ENCODE measurements around the gene MYO3A.

MYO3A gene

DNA sequence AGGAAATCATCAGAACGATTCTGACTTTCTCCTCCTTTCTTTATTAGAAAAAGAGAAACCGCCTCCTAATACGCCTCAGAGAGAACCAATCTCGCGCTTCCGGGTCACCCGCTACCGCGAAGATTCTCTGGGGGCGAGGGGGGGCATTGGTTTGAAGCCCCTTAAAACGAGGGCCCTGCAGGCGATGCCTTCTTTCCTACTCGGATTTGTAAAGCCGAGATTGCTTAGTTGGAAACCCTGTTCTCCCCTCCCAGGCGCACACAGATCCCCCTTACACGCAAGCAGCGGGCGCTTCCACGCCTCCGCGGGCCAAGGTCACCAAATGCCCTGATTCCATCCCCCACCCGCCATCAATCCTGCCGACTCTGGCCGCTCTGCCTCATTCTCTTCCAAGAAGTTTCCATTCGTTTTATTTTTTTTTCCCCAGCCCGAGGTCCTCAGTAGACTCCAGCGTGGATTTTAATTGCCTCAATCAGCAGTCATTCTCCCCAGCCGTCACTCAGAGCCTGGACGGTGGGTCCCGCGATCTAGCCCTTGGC lies 281.4 kb downstream of the MYO3A start:
- no peak for DNase-seq (ENCODE audit: low spot score)

GRCh38 chr10:26215935-26216584 lies 282.0 kb downstream of the MYO3A start:
- no peak for DNase-seq (ENCODE audit: low spot score)

DNA sequence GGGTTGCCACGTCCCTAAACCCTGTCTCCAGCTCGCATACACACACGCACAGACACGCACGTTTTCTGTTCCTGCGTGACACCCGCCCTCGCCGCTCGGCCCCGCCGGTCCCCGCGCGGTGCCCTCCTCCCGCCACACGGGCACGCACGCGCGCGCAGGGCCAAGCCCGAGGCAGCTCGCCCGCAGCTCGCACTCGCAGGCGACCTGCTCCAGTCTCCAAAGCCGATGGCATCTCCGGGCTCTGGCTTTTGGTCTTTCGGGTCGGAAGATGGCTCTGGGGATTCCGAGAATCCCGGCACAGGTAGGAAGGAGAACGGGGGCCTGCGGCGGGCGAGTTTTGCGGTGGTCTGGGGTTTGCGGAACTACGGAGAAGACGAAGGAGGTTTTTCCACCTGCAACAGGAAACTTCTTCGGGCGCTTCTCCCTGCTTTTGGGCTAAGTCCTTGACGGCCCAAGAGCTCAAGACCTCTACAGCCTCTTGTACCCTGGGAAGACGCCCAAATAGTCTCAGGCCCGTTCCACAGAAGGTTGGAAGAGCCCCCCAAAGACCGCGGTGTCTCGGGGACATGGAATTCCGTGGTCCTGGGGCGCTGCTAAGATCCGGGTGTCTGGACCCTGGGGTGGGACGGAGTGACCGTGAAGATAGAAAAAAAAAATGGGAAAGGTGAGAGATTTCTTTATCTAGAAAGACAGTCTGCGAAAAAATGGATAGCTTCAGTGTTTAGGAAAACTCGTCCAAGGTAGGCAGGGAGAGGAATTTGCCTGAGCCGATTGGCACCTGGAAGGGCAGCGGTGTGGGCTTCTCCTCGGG lies 282.8 kb downstream of the MYO3A start, which contains the start of gene GAD2:
TSS of gene GAD2 (plus strand) at position 190 of the 811 bp plus-strand sequence. CDS start at position 226, 36 bp downstream.
- DNase-seq (ENCODE audit: low spot score), result no peak

- DNase-seq (ENCODE audit: low spot score), result no peak
Observed at GRCh38 chr10:26217396-26218086, 283.5 kb downstream of the MYO3A start.

- no peak for DNase-seq (ENCODE audit: low spot score)
Observed at GRCh38 chr10:26219676-26220075, 285.6 kb downstream of the MYO3A start.

GRCh38 chr10:26220901-26221300 lies 286.9 kb downstream of the MYO3A start:
- DNase-seq (ENCODE audit: low spot score), result no peak

DNA sequence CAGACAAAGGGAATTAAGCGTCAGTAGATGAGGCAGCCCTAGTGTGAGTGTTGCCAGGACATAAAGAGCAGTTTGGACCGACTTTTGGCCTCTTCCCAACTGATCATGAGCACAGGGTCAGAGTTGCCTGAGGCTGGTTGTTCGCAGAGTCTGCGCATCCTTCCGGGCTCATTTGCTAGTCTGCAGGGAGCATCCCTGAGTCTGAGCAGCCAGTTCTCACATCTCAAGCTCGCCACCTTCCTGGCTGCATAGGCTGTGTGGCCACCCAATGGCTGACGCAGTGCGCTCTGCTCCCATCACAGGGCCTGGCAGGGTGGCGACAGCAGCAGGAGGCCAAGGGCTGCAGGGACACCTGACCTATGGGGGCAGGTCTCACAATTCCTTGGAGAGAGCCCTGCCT lies 287.5 kb downstream of the MYO3A start:
- DNase-seq (ENCODE audit: low spot score), result no peak

- no peak for DNase-seq (ENCODE audit: low spot score)
Observed at GRCh38 chr10:26222563-26222962, 288.5 kb downstream of the MYO3A start.

- DNase-seq (ENCODE audit: low spot score), result no peak
Observed at GRCh38 chr10:26225322-26225721, 291.3 kb downstream of the MYO3A start.

GRCh38 chr10:26227786-26228185 lies 293.8 kb downstream of the MYO3A start:
- DNase-seq (ENCODE audit: low spot score), result no peak

- no peak for DNase-seq (ENCODE audit: low spot score)
Observed at GRCh38 chr10:26232174-26232573, 298.1 kb downstream of the MYO3A start.

GRCh38 chr10:26235761-26236160 lies 301.7 kb downstream of the MYO3A start:
- no peak for DNase-seq (ENCODE audit: low spot score)

DNA sequence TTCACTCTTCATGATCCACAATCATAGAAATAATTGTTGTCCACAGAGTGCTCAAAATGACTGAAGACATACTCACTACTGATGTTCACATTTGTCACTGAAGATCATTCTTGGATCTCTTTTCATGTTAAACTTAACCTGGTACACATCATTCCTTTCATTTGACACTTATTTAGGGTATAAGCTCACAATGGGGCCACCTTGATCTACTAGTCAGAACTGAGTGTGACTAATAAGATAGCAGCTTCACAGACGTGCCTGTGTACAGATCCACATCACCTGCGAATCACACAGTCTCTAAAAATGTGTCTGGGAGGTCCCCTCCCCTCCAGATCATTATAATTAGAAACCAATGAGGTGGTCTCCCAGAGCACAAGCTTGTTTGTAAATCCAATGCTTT lies 304.3 kb downstream of the MYO3A start:
- no peak for DNase-seq (ENCODE audit: low spot score)

- no peak for DNase-seq (ENCODE audit: low spot score)
Observed at GRCh38 chr10:26242706-26243350, 308.8 kb downstream of the MYO3A start.

DNA sequence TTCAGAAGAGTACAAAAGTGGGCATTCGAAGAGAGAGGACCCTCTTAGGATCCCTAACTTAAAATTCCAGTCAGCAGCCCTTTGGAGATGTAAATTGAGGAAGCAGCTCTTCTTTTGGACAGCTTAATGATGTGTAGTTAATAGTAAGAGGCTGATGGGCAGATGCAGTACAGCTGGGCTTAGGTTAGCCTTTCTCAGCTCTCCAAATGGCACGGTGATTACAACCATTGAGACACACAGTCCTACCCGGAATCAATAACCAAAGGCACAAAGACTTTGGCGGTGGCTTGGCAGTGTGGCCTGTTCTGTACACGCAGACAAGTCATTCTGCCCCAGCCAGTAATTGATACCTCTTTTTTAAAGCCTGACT lies 309.3 kb downstream of the MYO3A start:
- DNase-seq (ENCODE audit: low spot score), result no peak

GRCh38 chr10:26249681-26250080 lies 315.7 kb downstream of the MYO3A start:
- no peak for DNase-seq (ENCODE audit: low spot score)

DNA sequence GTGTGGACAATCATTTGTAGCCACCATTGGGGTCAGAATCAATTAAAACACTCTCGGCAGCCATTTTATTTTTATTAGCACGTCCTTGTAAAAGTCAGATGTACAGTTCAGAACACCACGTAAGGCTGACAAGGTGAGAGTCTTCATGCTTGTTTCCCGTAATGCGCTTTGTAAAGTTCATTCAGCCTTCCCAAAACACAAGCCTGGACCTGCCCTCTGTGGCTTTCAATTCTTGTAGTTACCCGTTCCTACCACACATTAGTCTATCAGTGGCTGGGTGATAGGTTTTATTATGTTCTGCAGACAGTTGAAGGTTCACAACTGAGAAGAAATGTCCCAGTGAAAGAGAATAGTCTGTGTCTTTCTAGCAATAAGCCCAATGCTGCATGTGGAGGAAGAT lies 317.9 kb downstream of the MYO3A start:
- no peak for DNase-seq (ENCODE audit: low spot score)

DNA sequence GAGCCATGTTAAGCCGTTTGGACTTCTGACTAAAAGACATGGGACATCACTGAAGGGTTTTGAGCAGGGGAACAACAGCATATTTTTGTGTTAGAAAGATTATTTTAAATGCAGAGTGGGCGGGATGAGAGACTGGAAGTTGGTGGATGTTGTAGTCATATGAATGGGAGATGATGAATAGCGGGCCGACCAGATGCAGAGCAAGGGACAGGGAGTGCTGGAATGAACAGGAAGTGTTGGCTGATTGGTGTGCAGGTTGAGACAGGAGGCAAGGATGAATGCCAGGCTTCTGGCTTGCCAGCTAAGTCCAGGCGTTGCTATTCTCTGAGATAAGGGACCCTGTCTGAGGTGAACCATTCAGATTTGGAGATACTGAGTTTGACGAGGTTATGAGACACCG lies 320.6 kb downstream of the MYO3A start:
- DNase-seq (ENCODE audit: low spot score), result no peak

DNA sequence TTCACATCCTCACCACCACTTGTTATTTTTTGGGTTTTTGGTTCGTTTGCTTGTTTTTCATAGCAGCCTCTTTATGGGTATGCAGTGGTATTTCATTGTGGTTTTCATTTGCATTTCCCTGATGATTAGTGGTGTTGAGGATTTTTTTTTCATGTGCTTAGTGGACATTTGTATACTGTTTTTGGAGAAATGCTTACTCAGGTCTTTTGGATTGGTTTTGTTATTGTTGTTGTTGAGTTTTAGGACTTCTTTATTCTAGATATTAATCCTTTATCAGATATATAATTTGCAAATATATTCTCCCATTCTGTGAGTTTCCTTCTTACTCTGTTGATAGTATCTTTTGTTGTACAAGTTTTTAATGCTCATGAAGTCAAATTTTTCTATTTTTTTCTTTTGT lies 325.3 kb downstream of the MYO3A start:
- DNase-seq (ENCODE audit: low spot score), result no peak
